Measurements from ENCODE around the gene BAK1.
"Not testable (repeated sequence)": the region's sequence is repeated elsewhere in the genome, so short reads cannot be mapped to it uniquely, and the experiment has no call there.

The BAK1 gene

DNA sequence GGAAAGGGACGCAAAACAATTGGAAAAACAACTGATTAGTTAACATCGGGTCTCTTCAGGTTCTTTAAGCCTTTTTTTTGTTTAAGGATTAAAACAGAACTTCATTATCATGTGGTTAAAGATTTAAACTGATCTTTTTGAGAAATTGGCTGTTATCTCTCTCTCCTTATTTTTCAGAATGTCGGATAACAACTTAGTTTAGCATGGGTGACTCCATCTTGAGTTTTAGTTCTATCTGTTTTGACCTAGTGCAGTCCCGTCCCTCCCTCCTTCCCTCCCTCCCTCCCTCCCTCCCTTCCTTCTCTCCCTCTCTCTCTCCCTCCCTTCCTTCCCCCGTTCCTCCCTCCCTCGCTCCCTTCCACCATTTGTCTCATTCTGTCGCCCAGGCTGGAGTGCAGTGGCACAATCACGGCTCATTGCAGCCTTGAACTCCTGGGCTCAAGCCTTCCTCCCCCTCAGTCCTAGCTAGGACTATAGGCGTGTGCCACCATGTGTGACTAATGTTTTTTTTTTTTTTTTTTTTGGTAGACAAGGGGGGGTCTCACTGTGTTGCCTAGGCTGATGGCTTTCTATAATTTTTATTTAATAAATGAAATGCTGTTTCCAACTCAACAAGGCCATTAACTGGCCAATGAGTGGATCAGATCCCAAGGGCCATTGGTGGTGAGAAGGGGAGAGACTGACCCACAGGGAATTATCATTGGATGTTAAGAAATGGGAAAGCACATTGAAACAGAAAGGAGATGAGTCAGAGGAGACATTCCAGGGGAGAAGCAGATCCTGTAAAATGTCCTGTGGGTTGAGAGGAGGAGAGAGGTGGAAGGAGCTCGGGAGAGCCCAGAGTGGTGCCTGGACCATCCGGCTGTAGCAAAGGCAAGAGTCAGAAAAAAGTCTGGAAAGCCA is 13.6 kb downstream of the BAK1 start:
- no peak overlapping the region for H3K4me3 ChIP-seq (ENCODE audit: low read length)
- H3K27me3 ChIP-seq (ENCODE audit: control insufficient read depth, insufficient read depth, low read length) = no peaks in the 10 kb centered on the region
- no peak overlapping the region for H3K27ac ChIP-seq (ENCODE audit: low read length)
- peaks cover 3% of the 10 kb centered on the region for H3K4me1 ChIP-seq (ENCODE audit: control insufficient read depth, low read depth, low read length)
- H3K36me3 ChIP-seq (ENCODE audit: control insufficient read depth, low read depth, low read length) = no peaks in the 10 kb centered on the region
- no peaks in the 10 kb centered on the region for H3K9me3 ChIP-seq (ENCODE audit: control insufficient read depth, low read depth, low read length)
- H3K9ac ChIP-seq (ENCODE audit: low read length) = no peak overlapping the region

DNA sequence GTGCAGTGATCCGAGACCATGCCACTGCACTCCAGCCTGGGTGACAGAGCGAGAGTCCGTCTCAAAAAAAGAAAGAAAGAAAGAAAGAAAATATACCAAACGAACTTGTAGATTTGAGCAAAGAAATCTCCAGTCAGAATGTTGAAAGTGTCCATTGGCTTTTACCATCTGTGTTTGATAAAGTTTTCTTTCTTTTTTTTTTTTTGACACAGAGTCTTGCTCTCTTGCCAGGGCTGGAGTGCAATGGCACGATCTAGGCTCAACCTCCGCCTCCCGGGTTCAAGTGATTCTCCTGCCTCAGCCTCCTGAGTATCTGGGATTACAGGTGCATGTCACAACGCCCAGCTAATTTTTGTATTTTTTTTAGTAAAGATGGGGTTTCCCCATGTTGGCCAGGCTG is 21.3 kb downstream of the BAK1 start:
- Histone ChIP-seq H3K27me3 (ENCODE audit: control insufficient read depth, insufficient read depth, low read length) (no peaks in the 10 kb centered on the region), H3K27ac (ENCODE audit: low read length) (no peak overlapping the region), H3K36me3 (ENCODE audit: control insufficient read depth, low read depth, low read length) (no peaks in the 10 kb centered on the region), H3K9ac (ENCODE audit: low read length) (no peak overlapping the region), H3K4me1 (ENCODE audit: control insufficient read depth, low read depth, low read length) (no peaks in the 10 kb centered on the region), H3K4me3 (ENCODE audit: low read length) (no peak overlapping the region), H3K9me3 (ENCODE audit: control insufficient read depth, low read depth, low read length) (no peaks in the 10 kb centered on the region)

DNA sequence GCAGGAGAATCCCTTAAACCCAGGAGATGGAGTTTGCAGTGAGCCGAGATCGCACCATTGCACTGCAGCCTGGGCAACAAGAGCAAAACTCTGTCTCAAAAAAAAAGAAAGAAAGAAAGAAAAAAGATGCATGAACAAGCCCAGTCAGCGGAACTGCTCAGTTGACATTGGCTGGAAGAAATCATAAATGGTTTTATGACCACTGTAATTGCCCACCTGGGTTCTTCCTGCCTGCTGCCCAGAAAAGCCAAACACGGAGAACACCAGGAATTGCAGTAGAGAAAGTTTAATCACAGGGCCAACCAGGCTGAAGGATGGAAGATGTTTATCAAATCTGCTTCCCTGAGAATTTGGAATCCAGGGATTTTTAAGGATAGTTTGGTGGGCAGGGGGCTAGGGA is 22.7 kb downstream of the BAK1 start:
- no peaks in the 10 kb centered on the region for H3K9me3 ChIP-seq (ENCODE audit: control insufficient read depth, low read depth, low read length)
- no peaks in the 10 kb centered on the region for H3K27me3 ChIP-seq (ENCODE audit: control insufficient read depth, insufficient read depth, low read length)
- H3K36me3 ChIP-seq (ENCODE audit: control insufficient read depth, low read depth, low read length) = no peaks in the 10 kb centered on the region
- no peak overlapping the region for H3K4me3 ChIP-seq (ENCODE audit: low read length)
- H3K27ac ChIP-seq (ENCODE audit: low read length) = no peak overlapping the region
- no peak overlapping the region for H3K9ac ChIP-seq (ENCODE audit: low read length)
- no peaks in the 10 kb centered on the region for H3K4me1 ChIP-seq (ENCODE audit: control insufficient read depth, low read depth, low read length)

DNA sequence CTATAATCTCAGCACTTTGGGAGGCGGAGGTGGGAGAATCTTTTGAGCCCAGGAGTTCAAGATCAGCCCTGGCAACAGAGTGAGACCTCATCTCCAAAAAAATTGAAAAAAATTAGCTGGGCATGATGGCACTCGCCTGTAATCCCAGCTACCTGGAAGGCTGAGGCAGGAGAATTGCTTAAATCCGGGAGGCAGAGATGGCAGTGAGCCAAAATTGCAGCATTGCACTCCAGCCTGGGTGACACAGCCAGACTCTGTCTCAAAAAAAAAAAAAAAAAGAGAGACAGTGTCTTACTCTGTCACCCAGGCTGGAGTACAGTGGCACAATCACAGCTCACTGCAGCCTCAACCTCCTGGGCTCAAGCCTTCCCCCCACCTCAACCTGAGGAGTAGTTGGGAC is 27.2 kb downstream of the BAK1 start:
- not testable (repeated sequence) for H3K9ac ChIP-seq (ENCODE audit: low read length); H3K4me3 ChIP-seq (ENCODE audit: low read length); H3K4me1 ChIP-seq (ENCODE audit: control insufficient read depth, low read depth, low read length); H3K36me3 ChIP-seq (ENCODE audit: control insufficient read depth, low read depth, low read length); H3K27me3 ChIP-seq (ENCODE audit: control insufficient read depth, insufficient read depth, low read length); H3K27ac ChIP-seq (ENCODE audit: low read length); H3K9me3 ChIP-seq (ENCODE audit: control insufficient read depth, low read depth, low read length)

DNA sequence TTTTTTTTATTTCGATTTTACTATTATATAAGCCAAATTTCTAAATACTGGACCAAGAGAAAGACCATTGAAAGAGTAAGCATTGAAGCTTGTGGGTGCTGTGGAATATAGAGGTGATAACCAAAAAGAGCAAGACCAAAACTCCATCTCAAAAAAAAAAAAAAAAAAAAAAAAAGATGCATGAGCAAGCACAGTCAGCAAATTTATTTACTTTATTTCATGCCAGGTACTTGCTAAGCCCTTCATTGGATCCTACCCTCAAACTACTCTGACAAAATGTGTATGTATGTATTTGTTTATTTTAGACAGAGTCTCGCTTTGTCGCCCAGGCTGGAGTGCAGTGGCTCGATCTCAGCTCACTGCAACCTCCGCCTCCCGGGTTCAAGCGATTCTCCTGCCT is 27.8 kb downstream of the BAK1 start:
- Histone ChIP-seq H3K4me1 (ENCODE audit: control insufficient read depth, low read depth, low read length) (no peaks in the 10 kb centered on the region), H3K27me3 (ENCODE audit: control insufficient read depth, insufficient read depth, low read length) (no peaks in the 10 kb centered on the region), H3K36me3 (ENCODE audit: control insufficient read depth, low read depth, low read length) (no peaks in the 10 kb centered on the region), H3K9me3 (ENCODE audit: control insufficient read depth, low read depth, low read length) (no peaks in the 10 kb centered on the region), H3K9ac (ENCODE audit: low read length) (no peak overlapping the region), H3K4me3 (ENCODE audit: low read length) (no peak overlapping the region), H3K27ac (ENCODE audit: low read length) (no peak overlapping the region)

DNA sequence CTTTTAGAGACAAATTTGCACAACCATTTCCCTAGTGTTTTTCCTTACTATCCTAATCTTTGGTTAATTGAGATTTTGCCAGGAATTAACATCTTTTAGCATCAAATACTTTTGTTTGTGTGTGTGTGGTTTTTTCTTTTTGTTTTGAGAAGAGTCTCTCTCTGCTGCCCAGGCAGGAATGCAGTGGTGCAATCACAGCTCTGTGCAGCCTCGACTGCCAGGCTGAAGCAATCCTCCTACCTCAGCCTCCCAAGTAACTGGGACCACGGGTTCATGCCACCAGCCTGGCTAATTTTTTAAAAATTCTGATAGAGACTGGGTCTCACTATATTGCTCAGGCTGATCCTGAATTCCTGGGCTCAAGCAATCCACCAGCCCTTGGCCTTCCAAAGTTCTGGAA is 28.5 kb downstream of the BAK1 start:
- Histone ChIP-seq H3K9me3 (ENCODE audit: control insufficient read depth, low read depth, low read length) (no peaks in the 10 kb centered on the region), H3K4me3 (ENCODE audit: low read length) (no peak overlapping the region), H3K9ac (ENCODE audit: low read length) (no peak overlapping the region), H3K27ac (ENCODE audit: low read length) (no peak overlapping the region), H3K36me3 (ENCODE audit: control insufficient read depth, low read depth, low read length) (no peaks in the 10 kb centered on the region), H3K27me3 (ENCODE audit: control insufficient read depth, insufficient read depth, low read length) (no peaks in the 10 kb centered on the region), H3K4me1 (ENCODE audit: control insufficient read depth, low read depth, low read length) (no peaks in the 10 kb centered on the region)

DNA sequence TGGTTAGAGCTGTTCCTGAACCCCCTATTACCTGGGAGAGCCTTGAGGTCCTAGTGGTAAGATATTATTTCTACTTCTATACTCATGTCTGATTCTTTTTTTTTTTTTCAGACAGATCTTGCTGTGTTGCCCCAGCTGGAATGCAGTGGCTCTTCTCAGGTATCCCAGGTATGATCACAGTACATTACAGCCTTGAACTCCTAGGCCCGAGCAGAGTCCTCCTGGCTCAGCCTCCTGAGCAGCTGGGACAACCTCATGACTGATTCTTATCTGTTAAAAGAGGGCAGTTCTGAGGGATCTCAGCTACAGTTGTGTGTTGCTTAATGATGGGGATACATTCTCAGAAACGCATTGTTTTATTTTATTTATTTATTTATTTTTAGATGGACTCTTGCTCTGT is 30.2 kb downstream of the BAK1 start:
- no peak overlapping the region for H3K4me3 ChIP-seq (ENCODE audit: low read length)
- no peaks in the 10 kb centered on the region for H3K4me1 ChIP-seq (ENCODE audit: control insufficient read depth, low read depth, low read length)
- no peak overlapping the region for H3K9ac ChIP-seq (ENCODE audit: low read length)

DNA sequence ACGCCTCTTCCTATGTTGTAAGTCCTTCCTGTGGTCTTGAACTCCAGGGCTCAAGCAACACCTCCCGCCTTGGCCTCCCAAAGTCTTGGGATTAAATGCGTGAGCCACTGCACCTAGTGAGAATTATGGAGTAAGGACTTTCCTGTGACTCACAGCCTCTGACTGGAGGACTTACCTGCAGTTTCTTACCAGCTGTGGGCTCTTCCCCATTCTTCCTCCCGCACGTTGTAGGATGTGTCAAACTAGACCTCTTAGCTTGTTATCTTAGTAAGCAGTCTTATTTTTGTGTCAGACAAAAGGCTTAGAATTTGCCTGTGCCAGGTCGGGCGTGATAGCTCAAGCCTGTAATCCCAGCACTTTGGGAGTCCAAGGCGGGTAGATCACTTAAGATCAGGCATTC is 30.9 kb downstream of the BAK1 start:
- no peak overlapping the region for H3K9ac ChIP-seq (ENCODE audit: low read length)
- H3K27me3 ChIP-seq (ENCODE audit: control insufficient read depth, insufficient read depth, low read length) = no peaks in the 10 kb centered on the region
- no peak overlapping the region for H3K27ac ChIP-seq (ENCODE audit: low read length)
- no peaks in the 10 kb centered on the region for H3K36me3 ChIP-seq (ENCODE audit: control insufficient read depth, low read depth, low read length)
- no peaks in the 10 kb centered on the region for H3K4me1 ChIP-seq (ENCODE audit: control insufficient read depth, low read depth, low read length)
- H3K4me3 ChIP-seq (ENCODE audit: low read length) = no peak overlapping the region
- H3K9me3 ChIP-seq (ENCODE audit: control insufficient read depth, low read depth, low read length) = no peaks in the 10 kb centered on the region

More for the DNA sequence above, 30.2 kb downstream of the BAK1 start:
- Histone ChIP-seq H3K27ac (ENCODE audit: low read length) (no peak overlapping the region), H3K9me3 (ENCODE audit: control insufficient read depth, low read depth, low read length) (no peaks in the 10 kb centered on the region), H3K36me3 (ENCODE audit: control insufficient read depth, low read depth, low read length) (no peaks in the 10 kb centered on the region), H3K27me3 (ENCODE audit: control insufficient read depth, insufficient read depth, low read length) (no peaks in the 10 kb centered on the region)

DNA sequence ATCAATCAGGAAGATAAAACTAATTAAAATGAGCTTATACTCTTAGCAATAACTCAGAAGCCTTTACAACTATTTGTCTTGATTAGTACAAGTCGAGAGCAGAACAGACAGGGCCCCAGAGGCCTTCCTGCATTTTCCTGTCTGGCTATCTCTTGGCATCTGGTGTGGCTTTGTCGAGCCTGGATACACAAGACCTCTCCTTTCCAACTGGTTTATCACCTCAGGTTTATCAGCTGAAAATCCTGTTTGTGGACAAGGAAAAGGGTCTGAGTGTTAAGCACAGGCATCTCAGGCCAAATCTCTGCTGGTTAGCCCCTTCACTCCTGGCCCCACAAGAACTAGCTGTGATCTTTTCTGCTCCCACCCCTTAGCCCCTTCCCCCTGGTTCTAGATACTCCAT is 32.6 kb downstream of the BAK1 start:
- Histone ChIP-seq H3K4me1 (ENCODE audit: control insufficient read depth, low read depth, low read length) (no peaks in the 10 kb centered on the region), H3K9ac (ENCODE audit: low read length) (no peak overlapping the region), H3K4me3 (ENCODE audit: low read length) (no peak overlapping the region), H3K9me3 (ENCODE audit: control insufficient read depth, low read depth, low read length) (no peaks in the 10 kb centered on the region), H3K36me3 (ENCODE audit: control insufficient read depth, low read depth, low read length) (no peaks in the 10 kb centered on the region), H3K27ac (ENCODE audit: low read length) (no peak overlapping the region), H3K27me3 (ENCODE audit: control insufficient read depth, insufficient read depth, low read length) (no peaks in the 10 kb centered on the region)

DNA sequence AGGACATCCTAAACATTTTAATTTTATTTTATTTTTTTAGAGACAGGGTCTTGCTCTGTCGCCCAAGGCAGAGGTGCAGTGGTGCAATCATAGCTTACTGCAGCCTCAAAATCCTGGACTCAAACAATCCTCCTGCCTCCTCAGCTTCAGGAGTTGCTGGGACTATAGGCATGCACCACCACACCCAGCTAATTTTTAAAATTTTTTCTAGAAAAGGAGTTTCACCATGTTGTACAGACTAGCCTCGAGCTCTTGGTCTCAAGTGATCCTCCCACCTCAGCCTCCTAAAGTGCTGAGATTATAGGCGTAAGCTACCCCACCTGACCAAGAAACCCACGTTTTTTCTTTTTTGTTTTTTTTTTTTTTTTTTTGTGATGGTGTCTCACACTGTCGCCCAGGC is 33.3 kb downstream of the BAK1 start:
- H3K36me3 ChIP-seq (ENCODE audit: control insufficient read depth, low read depth, low read length) = no peaks in the 10 kb centered on the region
- H3K9me3 ChIP-seq (ENCODE audit: control insufficient read depth, low read depth, low read length) = no peaks in the 10 kb centered on the region
- no peaks in the 10 kb centered on the region for H3K27me3 ChIP-seq (ENCODE audit: control insufficient read depth, insufficient read depth, low read length)
- no peak overlapping the region for H3K27ac ChIP-seq (ENCODE audit: low read length)
- no peak overlapping the region for H3K9ac ChIP-seq (ENCODE audit: low read length)
- H3K4me3 ChIP-seq (ENCODE audit: low read length) = no peak overlapping the region
- H3K4me1 ChIP-seq (ENCODE audit: control insufficient read depth, low read depth, low read length) = no peaks in the 10 kb centered on the region

DNA sequence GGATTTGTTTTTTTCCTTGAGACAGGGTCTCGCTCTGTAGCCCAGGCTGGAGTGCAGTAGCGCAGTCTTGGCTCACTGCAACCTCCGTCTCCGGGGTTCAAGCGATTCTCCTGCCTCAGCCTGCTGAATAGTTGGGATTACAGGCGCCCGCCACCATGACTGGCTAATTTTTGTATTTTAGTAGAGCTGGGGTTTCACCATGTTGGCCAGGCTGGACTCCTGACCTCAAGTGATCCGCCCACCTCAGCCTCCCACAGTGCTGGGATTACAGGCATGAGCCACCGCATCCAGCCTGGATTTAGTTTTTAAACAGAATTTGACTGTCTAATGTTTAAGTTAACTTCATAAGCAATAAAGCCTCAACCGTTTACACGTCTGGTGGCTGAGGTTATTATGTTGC is 34.8 kb downstream of the BAK1 start:
- not testable (repeated sequence) for H3K9me3 ChIP-seq (ENCODE audit: control insufficient read depth, low read depth, low read length); H3K4me3 ChIP-seq (ENCODE audit: low read length); H3K36me3 ChIP-seq (ENCODE audit: control insufficient read depth, low read depth, low read length); H3K27ac ChIP-seq (ENCODE audit: low read length); H3K4me1 ChIP-seq (ENCODE audit: control insufficient read depth, low read depth, low read length); H3K9ac ChIP-seq (ENCODE audit: low read length); H3K27me3 ChIP-seq (ENCODE audit: control insufficient read depth, insufficient read depth, low read length)

DNA sequence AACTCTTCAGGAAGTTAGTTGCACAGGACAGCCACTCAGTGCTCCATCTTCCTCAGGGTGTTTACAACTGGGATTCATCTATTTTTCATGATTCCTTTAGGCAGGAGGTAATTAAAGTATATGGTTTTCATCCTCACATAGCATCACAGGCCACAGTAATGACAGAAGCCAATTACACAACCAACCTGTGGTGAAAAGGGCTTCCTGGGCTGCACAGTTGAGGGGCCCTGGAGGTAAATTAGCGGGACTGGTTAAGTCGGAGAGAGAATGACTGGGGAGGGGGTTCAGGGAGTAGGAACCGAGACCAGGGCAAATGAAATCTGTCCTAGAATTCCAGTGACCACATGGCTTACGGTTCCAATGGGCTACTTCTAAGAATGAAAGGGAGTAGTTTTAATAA is 37.0 kb downstream of the BAK1 start:
- H3K27me3 ChIP-seq (ENCODE audit: control insufficient read depth, insufficient read depth, low read length) = no peaks in the 10 kb centered on the region
- H3K9ac ChIP-seq (ENCODE audit: low read length) = no peak overlapping the region
- no peak overlapping the region for H3K27ac ChIP-seq (ENCODE audit: low read length)
- H3K36me3 ChIP-seq (ENCODE audit: control insufficient read depth, low read depth, low read length) = no peaks in the 10 kb centered on the region
- no peaks in the 10 kb centered on the region for H3K4me1 ChIP-seq (ENCODE audit: control insufficient read depth, low read depth, low read length)
- H3K9me3 ChIP-seq (ENCODE audit: control insufficient read depth, low read depth, low read length) = no peaks in the 10 kb centered on the region
- H3K4me3 ChIP-seq (ENCODE audit: low read length) = no peak overlapping the region
